GM19455 (cell line): ENCODE data around the gene PRKAB2.
A peak's percentile ranks its signal among the peaks of the same experiment; 100 is the strongest.
"Not testable (repeated sequence)": the region's sequence is repeated elsewhere in the genome, so short reads cannot be mapped to it uniquely, and the experiment has no call there.

Experiments used
- ATAC-seq: cut with Tn5 transposase; IDR thresholded peaks from one replicate; pipeline ENCODE4 v1.9.1; 2021; ENCODE audit not compliant: unreplicated experiment

PRKAB2 gene

GRCh38 chr1:147172168-147173016 lies at the start of gene PRKAB2:
Gene PRKAB2 (minus strand): TSS chr1:147172470. CDS start chr1:147172144, 326 bp downstream.
- peak; percentile 79 for ATAC-seq

GRCh38 chr1:147218606-147219005 lies 46.3 kb upstream of the PRKAB2 start:
- no peak for ATAC-seq

- no peak for ATAC-seq
Measured at GRCh38 chr1:147217141-147217540, 44.9 kb upstream of the PRKAB2 start.

- ATAC-seq, result no peak
Measured at GRCh38 chr1:147216124-147216523, 43.9 kb upstream of the PRKAB2 start.

- no peak for ATAC-seq
Measured at GRCh38 chr1:147215540-147215916, 43.3 kb upstream of the PRKAB2 start.

- no peak for ATAC-seq
Measured at GRCh38 chr1:147214842-147215539, 42.7 kb upstream of the PRKAB2 start.

GRCh38 chr1:147214325-147214724 lies 42.1 kb upstream of the PRKAB2 start:
- no peak for ATAC-seq

GRCh38 chr1:147213271-147213670 lies 41.0 kb upstream of the PRKAB2 start:
- no peak for ATAC-seq

GRCh38 chr1:147211577-147211976 lies 39.3 kb upstream of the PRKAB2 start:
- no peak for ATAC-seq

- no peak for ATAC-seq
Measured at GRCh38 chr1:147210987-147211386, 38.7 kb upstream of the PRKAB2 start.

- ATAC-seq, result no peak
Measured at GRCh38 chr1:147209825-147210821, 37.9 kb upstream of the PRKAB2 start.

GRCh38 chr1:147208619-147209018 lies 36.3 kb upstream of the PRKAB2 start:
- no peak for ATAC-seq

GRCh38 chr1:147207192-147207591 lies 34.9 kb upstream of the PRKAB2 start:
- no peak for ATAC-seq

GRCh38 chr1:147204080-147204479 lies 31.8 kb upstream of the PRKAB2 start:
- ATAC-seq, result no peak

- ATAC-seq, result no peak
Measured at GRCh38 chr1:147202576-147202975, 30.3 kb upstream of the PRKAB2 start.

GRCh38 chr1:147201786-147202185 lies 29.5 kb upstream of the PRKAB2 start:
- ATAC-seq, result no peak

GRCh38 chr1:147201276-147201675 lies 29.0 kb upstream of the PRKAB2 start:
- ATAC-seq, result no peak

GRCh38 chr1:147197324-147197723 lies 25.1 kb upstream of the PRKAB2 start:
- not testable (repeated sequence) for ATAC-seq

- no peak for ATAC-seq
Measured at GRCh38 chr1:147189514-147189913, 17.2 kb upstream of the PRKAB2 start.

GRCh38 chr1:147185432-147185831 lies 13.2 kb upstream of the PRKAB2 start:
- ATAC-seq, result no peak
